H9 (cell line): Measurements from ENCODE around the gene GLRX2. TPM values are rescaled to one million over a fixed set of nuclear protein-coding genes. Genes with fewer than 3 reads are reported as not detected.
"Not testable (repeated sequence)": the region's sequence is repeated elsewhere in the genome, so short reads cannot be mapped to it uniquely, and the experiment has no call there.

Experiments used
- DNase-seq: peaks from one replicate; pipeline ENCODE4 v3.0.0-alpha.2; 2017
- H2AFZ ChIP-seq: one replicate; pipeline ENCODE4 v1.6.1; 2013; ENCODE audit warnings: mild to moderate bottlenecking, low read length, control low read depth, moderate library complexity
- H2AK5ac ChIP-seq: 2 replicates; pipeline ENCODE4 v1.6.1; 2013; ENCODE audit warnings: low read length, control low read depth, mixed read lengths; ENCODE audit not compliant: insufficient read length
- H2BK120ac ChIP-seq: one replicate; pipeline ENCODE4 v1.6.1; 2013; ENCODE audit warnings: low read depth, mild to moderate bottlenecking, low read length, control low read depth, inconsistent platforms; ENCODE audit not compliant: poor library complexity, severe bottlenecking
- H2BK12ac ChIP-seq: 2 replicates; pipeline ENCODE4 v1.6.1; 2013; ENCODE audit warnings: low read length, control low read depth, mixed read lengths, low read depth; ENCODE audit not compliant: insufficient read length
- H2BK15ac ChIP-seq: 2 replicates; pipeline ENCODE4 v1.6.1; 2013; ENCODE audit warnings: low read depth, low read length, control low read depth
- H2BK20ac ChIP-seq: one replicate; pipeline ENCODE4 v1.6.1; 2013; ENCODE audit warnings: low read depth, mild to moderate bottlenecking, low read length, control low read depth, inconsistent platforms; ENCODE audit not compliant: poor library complexity, severe bottlenecking
- H2BK5ac ChIP-seq: 2 replicates; pipeline ENCODE4 v1.6.1; 2013; ENCODE audit warnings: low read length, control low read depth, mixed read lengths; ENCODE audit not compliant: insufficient read length
- H3K14ac ChIP-seq: 2 replicates; pipeline ENCODE4 v1.6.1; 2013; ENCODE audit warnings: low read length, control low read depth; ENCODE audit not compliant: insufficient read depth
- H3K18ac ChIP-seq: 2 replicates; pipeline ENCODE4 v1.6.1; 2013; ENCODE audit warnings: low read depth, mild to moderate bottlenecking, mixed read lengths, low read length, control low read depth; ENCODE audit not compliant: insufficient read length
- H3K23ac ChIP-seq: 2 replicates; pipeline ENCODE4 v1.6.1; 2013; ENCODE audit warnings: low read length, control low read depth, mixed read lengths, low read depth; ENCODE audit not compliant: insufficient read length
- H3K23me2 ChIP-seq: 2 replicates; pipeline ENCODE4 v1.6.1; 2013; ENCODE audit warnings: low read depth, mild to moderate bottlenecking, mixed read lengths, low read length, control low read depth; ENCODE audit not compliant: insufficient read length, poor library complexity, severe bottlenecking
- H3K27ac ChIP-seq: 2 replicates; pipeline ENCODE4 v1.5.1; 2013; ENCODE audit warnings: low read length, control low read depth, mixed read lengths, low read depth; ENCODE audit not compliant: insufficient read length
- H3K27me3 ChIP-seq: 2 replicates; pipeline ENCODE4 v1.6.1; 2013; ENCODE audit warnings: low read length, control low read depth, inconsistent platforms; ENCODE audit not compliant: insufficient read depth
- H3K4ac ChIP-seq: 2 replicates; pipeline ENCODE4 v1.6.1; 2013; ENCODE audit warnings: low read depth, mild to moderate bottlenecking, control low read depth, inconsistent platforms, low read length, moderate library complexity
- H3K4me1 ChIP-seq: 2 replicates; pipeline ENCODE4 v1.6.1; 2013; ENCODE audit warnings: low read length, control low read depth, inconsistent platforms; ENCODE audit not compliant: insufficient read depth
- H3K4me2 ChIP-seq: 2 replicates; pipeline ENCODE4 v1.6.1; 2013; ENCODE audit warnings: low read length, control low read depth, mixed read lengths; ENCODE audit not compliant: insufficient read length, insufficient read depth
- H3K56ac ChIP-seq: 2 replicates; pipeline ENCODE4 v1.6.1; 2013; ENCODE audit warnings: low read depth, mild to moderate bottlenecking, mixed read lengths, low read length, control low read depth; ENCODE audit not compliant: insufficient read length
- H3K79me1 ChIP-seq: 2 replicates; pipeline ENCODE4 v1.6.1; 2013; ENCODE audit warnings: low read depth, mild to moderate bottlenecking, moderate library complexity, low read length, control low read depth, inconsistent platforms; ENCODE audit not compliant: insufficient read depth, poor library complexity, severe bottlenecking
- H3K79me2 ChIP-seq: 2 replicates; pipeline ENCODE4 v1.6.1; 2013; ENCODE audit warnings: low read length, control low read depth, inconsistent platforms; ENCODE audit not compliant: insufficient read depth
- H3K9ac ChIP-seq: 2 replicates; pipeline ENCODE4 v1.6.1; 2013; ENCODE audit warnings: low read length, control low read depth, mixed read lengths; ENCODE audit not compliant: insufficient read length; ENCODE audit errors: extremely low read depth
- H3K9me3 ChIP-seq: one replicate; pipeline ENCODE4 v1.6.1; 2013; ENCODE audit warnings: low read depth, low read length, inconsistent platforms; ENCODE audit not compliant: control insufficient read depth
- H3T11ph ChIP-seq: one replicate; pipeline ENCODE4 v1.6.1; 2013; ENCODE audit warnings: mild to moderate bottlenecking, low read length, control low read depth, inconsistent platforms
- H4K20me1 ChIP-seq: one replicate; pipeline ENCODE4 v1.6.1; 2013; ENCODE audit not compliant: control insufficient read depth, insufficient read length, insufficient read depth
- H4K5ac ChIP-seq: 2 replicates; pipeline ENCODE4 v1.6.1; 2013; ENCODE audit warnings: low read depth, mild to moderate bottlenecking, mixed read lengths, low read length, control low read depth; ENCODE audit not compliant: insufficient read length
- H4K8ac ChIP-seq: replicated peaks from 2 replicates; pipeline ENCODE4 v1.6.1; 2013; ENCODE audit warnings: low read length, control low read depth, mixed read lengths, low read depth; ENCODE audit not compliant: insufficient read length
- H4K91ac ChIP-seq: 2 replicates; pipeline ENCODE4 v1.6.1; 2013; ENCODE audit warnings: low read depth, mild to moderate bottlenecking, moderate library complexity, mixed read lengths, low read length, control low read depth; ENCODE audit not compliant: insufficient read length
- H3K27ac Mint-ChIP-seq, 3 experiments: 2 replicates in 2 of 3; 3 replicates in 1 of 3; pipeline ENCODE4 v1.8.0; 2020 to 2021; ENCODE audit warnings: mixed read lengths in 3 of 3, mild to moderate bottlenecking in 1 of 3, moderate library complexity in 1 of 3
- H3K27me3 Mint-ChIP-seq: 2 replicates; pipeline ENCODE4 v1.8.0; 2021; ENCODE audit warnings: low read depth, mild to moderate bottlenecking, moderate library complexity, mixed read lengths
- H3K36me3 Mint-ChIP-seq, 3 experiments: 2 replicates in 2 of 3; 3 replicates in 1 of 3; pipeline ENCODE4 v1.8.0; 2020 to 2021; ENCODE audit warnings: low read depth in 3 of 3, mixed read lengths in 3 of 3; ENCODE audit not compliant: insufficient read depth in 1 of 3
- H3K4me1 Mint-ChIP-seq, 2 experiments: 2 replicates each; pipeline ENCODE4 v1.8.0; 2020; ENCODE audit warnings: mixed read lengths in 2 of 2
- H3K4me3 Mint-ChIP-seq, 2 experiments: 2 replicates in 1 of 2; 3 replicates in 1 of 2; pipeline ENCODE4 v1.8.0; 2020 to 2021; ENCODE audit warnings: mild to moderate bottlenecking in 2 of 2, mixed read lengths in 2 of 2, moderate library complexity in 1 of 2
- H3K9me3 Mint-ChIP-seq, 2 experiments: 2 replicates in 1 of 2; 3 replicates in 1 of 2; pipeline ENCODE4 v1.8.0; 2020; ENCODE audit warnings: mild to moderate bottlenecking in 2 of 2, mixed read lengths in 2 of 2, moderate library complexity in 1 of 2
- WGBS: extraction: QIAGEN DNeasy Blood & Tissue Kit; methylation state at CpG from one replicate; pipeline ENCODE4 v1.1.7; 2013; ENCODE audit warnings: missing lambda C conversion rate, low lambda C conversion rate, mixed read lengths; ENCODE audit not compliant: insufficient read length; ENCODE audit errors: extremely low coverage; 5-methylcytosine and 5-hydroxymethylcytosine counted together
- total RNA-seq: library from RNA; stranded (reverse); gene quantifications from 2 replicates; pipeline ENCODE4 v1.2.1, GENCODE V29; 2021
- TF ChIP-seq, protein P1 (sequence below): fragments of 200-600 bp; sonication (generic); conservative IDR thresholded peaks from 3 replicates; pipeline ENCODE4 v1.8.0; 2021; ENCODE audit warnings: antibody characterized with exemption, mild to moderate bottlenecking

Gene GLRX2
- total RNA-seq, 1 experiment from 2014 or later: 10.1 TPM

DNA sequence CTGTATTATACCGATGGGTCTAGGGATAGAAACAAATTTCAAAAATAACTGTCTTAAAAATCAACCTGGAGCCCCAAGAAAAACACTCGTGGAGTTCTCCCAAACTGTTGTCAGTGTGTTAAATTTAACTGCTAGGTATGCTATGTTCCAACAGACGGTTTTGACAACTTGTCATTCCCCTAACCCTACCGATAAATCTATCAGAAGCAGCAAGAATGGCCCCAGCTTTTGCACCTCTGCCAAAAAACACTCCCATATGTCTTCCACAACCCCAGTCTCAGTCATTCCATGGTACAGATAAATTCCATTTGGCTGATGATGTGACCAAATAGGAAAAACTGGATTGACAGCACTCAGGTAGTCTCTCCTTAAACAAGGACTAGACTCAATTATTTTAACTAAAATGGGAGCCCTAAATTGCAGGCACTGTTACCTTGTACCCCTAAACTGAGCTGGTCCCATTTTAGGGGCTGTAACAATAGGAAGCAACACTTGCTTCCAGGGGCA is 51.0 kb downstream of the GLRX2 start:
- H2BK12ac ChIP-seq: no peak overlapping the region
- no peak overlapping the region for H2AFZ ChIP-seq
- no peak overlapping the region for H3K27ac ChIP-seq
- no peak overlapping the region for H3K56ac ChIP-seq
- no CpG with 5 or more reads among the region's 4 CpGs for WGBS
- no peak overlapping the region for H2BK20ac ChIP-seq
- no peak overlapping the region for H3K23ac ChIP-seq
- no peak overlapping the region for H4K91ac ChIP-seq
- H4K20me1 ChIP-seq: no peaks in the 10 kb centered on the region
- H3K36me3 Mint-ChIP-seq: peaks cover 8 to 13% (median 10%) of the 10 kb centered on the region in 3 experiments; a peak in 6 of 7 replicates
- no peak for DNase-seq
- H3K27ac Mint-ChIP-seq: no peak overlapping the region
- H4K5ac ChIP-seq: no peak overlapping the region
- H2BK120ac ChIP-seq: no peak overlapping the region
- no peak overlapping the region for H2BK15ac ChIP-seq
- H3T11ph ChIP-seq: no peak overlapping the region
- H3K18ac ChIP-seq: no peak overlapping the region
- H3K27me3 ChIP-seq: no peaks in the 10 kb centered on the region
- peaks cover 24% of the 10 kb centered on the region; the same call in 1 of the 2 replicates for H3K79me2 ChIP-seq
- no peak overlapping the region for H3K4me2 ChIP-seq
- H3K4ac ChIP-seq: no peak overlapping the region
- H3K9me3 Mint-ChIP-seq: no peaks in the 10 kb centered on the region
- no peak overlapping the region for H3K9ac ChIP-seq
- no peak overlapping the region for H3K14ac ChIP-seq
- H4K8ac ChIP-seq: no peak overlapping the region
- H3K4me1 Mint-ChIP-seq: peaks cover 5 to 14% of the 10 kb centered on the region in 2 experiments
- no peaks in the 10 kb centered on the region for H3K4me1 ChIP-seq
- H2AK5ac ChIP-seq: no peak overlapping the region
- H3K79me1 ChIP-seq: peaks cover 5% of the 10 kb centered on the region
- H3K4me3 Mint-ChIP-seq: no peak overlapping the region
- peaks cover 10% of the 10 kb centered on the region for H3K23me2 ChIP-seq
- H3K9me3 ChIP-seq: no peaks in the 10 kb centered on the region
- TF ChIP-seq, protein P1, sequence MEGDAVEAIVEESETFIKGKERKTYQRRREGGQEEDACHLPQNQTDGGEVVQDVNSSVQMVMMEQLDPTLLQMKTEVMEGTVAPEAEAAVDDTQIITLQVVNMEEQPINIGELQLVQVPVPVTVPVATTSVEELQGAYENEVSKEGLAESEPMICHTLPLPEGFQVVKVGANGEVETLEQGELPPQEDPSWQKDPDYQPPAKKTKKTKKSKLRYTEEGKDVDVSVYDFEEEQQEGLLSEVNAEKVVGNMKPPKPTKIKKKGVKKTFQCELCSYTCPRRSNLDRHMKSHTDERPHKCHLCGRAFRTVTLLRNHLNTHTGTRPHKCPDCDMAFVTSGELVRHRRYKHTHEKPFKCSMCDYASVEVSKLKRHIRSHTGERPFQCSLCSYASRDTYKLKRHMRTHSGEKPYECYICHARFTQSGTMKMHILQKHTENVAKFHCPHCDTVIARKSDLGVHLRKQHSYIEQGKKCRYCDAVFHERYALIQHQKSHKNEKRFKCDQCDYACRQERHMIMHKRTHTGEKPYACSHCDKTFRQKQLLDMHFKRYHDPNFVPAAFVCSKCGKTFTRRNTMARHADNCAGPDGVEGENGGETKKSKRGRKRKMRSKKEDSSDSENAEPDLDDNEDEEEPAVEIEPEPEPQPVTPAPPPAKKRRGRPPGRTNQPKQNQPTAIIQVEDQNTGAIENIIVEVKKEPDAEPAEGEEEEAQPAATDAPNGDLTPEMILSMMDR: no peak
- H2BK5ac ChIP-seq: no peak overlapping the region
- H3K27me3 Mint-ChIP-seq: no peaks in the 10 kb centered on the region

DNA sequence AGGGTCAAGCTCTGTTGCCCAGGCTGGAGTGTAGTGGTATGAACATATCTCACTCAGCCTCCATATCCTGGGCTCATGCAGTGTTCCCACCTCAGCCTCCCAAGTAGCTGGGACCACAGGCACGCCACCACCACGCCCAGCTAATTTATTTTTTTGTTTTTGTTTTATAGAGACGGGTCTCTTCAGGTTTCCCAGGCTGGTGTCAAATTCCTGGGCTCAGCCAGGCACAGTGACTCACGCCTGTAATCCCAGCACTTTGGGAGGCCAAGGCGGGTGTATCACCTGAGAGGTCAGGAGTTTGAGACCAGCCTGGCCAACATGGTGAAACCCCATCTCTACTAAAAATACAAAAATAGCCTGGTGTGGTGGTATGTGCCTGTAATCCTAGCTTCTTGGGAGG is 56.3 kb downstream of the GLRX2 start:
- not testable (repeated sequence) for H2BK15ac ChIP-seq, H2BK5ac ChIP-seq, H4K8ac ChIP-seq, H3K4me2 ChIP-seq, H3K4me1 ChIP-seq, H3K27ac ChIP-seq, H3K27ac Mint-ChIP-seq, H2BK20ac ChIP-seq, H2BK120ac ChIP-seq, DNase-seq, H3T11ph ChIP-seq, H3K18ac ChIP-seq, H3K9me3 Mint-ChIP-seq, H4K5ac ChIP-seq, H3K9me3 ChIP-seq, H3K14ac ChIP-seq, H3K27me3 Mint-ChIP-seq, H3K79me1 ChIP-seq, H2AFZ ChIP-seq, H3K23me2 ChIP-seq, H3K9ac ChIP-seq, H3K27me3 ChIP-seq, H2BK12ac ChIP-seq, H3K79me2 ChIP-seq, H4K91ac ChIP-seq, H3K56ac ChIP-seq, H3K4me3 Mint-ChIP-seq, H4K20me1 ChIP-seq, H2AK5ac ChIP-seq, H3K23ac ChIP-seq, H3K4ac ChIP-seq
- Mint-ChIP-seq H3K36me3 (peaks cover 25 to 36% (median 33%) of the 10 kb centered on the region in 3 experiments; a peak in 6 of 7 replicates), H3K4me1 (peaks cover 12 to 14% of the 10 kb centered on the region in 2 experiments)
- WGBS: no CpG with 5 or more reads among the region's 5 CpGs
